Measurements from ENCODE around the gene HEY2. TPM values are rescaled to one million over a fixed set of nuclear protein-coding genes. Genes with fewer than 3 reads are reported as not detected.

The HEY2 gene
- total and polyA plus RNA-seq, 7 donors, result 4.2 to 80.5 (median 5.5) TPM

GRCh38 chr6:125752773-125753172, 3.3 kb downstream of the HEY2 start:
- no peaks in the 10 kb centered on the region for H3K27me3 ChIP-seq (ENCODE audit: insufficient read depth in 3 of 3, low read length in 2 of 3)
- H3K4me1 ChIP-seq, result no peaks in the 10 kb centered on the region
- DNase-seq, result no peak
- TF ChIP-seq, protein P1, sequence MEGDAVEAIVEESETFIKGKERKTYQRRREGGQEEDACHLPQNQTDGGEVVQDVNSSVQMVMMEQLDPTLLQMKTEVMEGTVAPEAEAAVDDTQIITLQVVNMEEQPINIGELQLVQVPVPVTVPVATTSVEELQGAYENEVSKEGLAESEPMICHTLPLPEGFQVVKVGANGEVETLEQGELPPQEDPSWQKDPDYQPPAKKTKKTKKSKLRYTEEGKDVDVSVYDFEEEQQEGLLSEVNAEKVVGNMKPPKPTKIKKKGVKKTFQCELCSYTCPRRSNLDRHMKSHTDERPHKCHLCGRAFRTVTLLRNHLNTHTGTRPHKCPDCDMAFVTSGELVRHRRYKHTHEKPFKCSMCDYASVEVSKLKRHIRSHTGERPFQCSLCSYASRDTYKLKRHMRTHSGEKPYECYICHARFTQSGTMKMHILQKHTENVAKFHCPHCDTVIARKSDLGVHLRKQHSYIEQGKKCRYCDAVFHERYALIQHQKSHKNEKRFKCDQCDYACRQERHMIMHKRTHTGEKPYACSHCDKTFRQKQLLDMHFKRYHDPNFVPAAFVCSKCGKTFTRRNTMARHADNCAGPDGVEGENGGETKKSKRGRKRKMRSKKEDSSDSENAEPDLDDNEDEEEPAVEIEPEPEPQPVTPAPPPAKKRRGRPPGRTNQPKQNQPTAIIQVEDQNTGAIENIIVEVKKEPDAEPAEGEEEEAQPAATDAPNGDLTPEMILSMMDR (IDR thresholded peaks at IDR 0.05), result no peak
- WGBS, 3 donors, result 65 to 90% (median 69%) methylated on average over 2 of the region's 2 CpGs
- intact Hi-C loops (cut with DNase I), result loop anchor here (5.0 to 10.0 kb wide), 2 partner anchors 238 to 440 kb away; no protein-coding TSS in a partner anchor
- peak overlapping the region; percentile 89 for H3K4me3 ChIP-seq
- no peak overlapping the region for H3K27ac ChIP-seq
- H3K9me3 ChIP-seq, result no peaks in the 10 kb centered on the region
- no peak for ATAC-seq
- H3K36me3 ChIP-seq (ENCODE audit: insufficient read depth in 1 of 2, low read depth in 1 of 2), result peaks cover 7 to 60% of the 10 kb centered on the region in 2 donors

GRCh38 chr6:125753218-125753936, 3.9 kb downstream of the HEY2 start:
- DNase-seq, result no peak

GRCh38 chr6:125753937-125754259, 4.5 kb downstream of the HEY2 start:
- H3K4me3 ChIP-seq, result peak overlapping the region; percentile 89
- H3K27me3 ChIP-seq (ENCODE audit: insufficient read depth in 3 of 3, low read length in 2 of 3), result no peaks in the 10 kb centered on the region
- H3K27ac ChIP-seq, result no peak overlapping the region
- no peaks in the 10 kb centered on the region for H3K4me1 ChIP-seq
- TF ChIP-seq, protein P1 (IDR thresholded peaks at IDR 0.05), result no peak
- DNase-seq (no peak), ATAC-seq (no peak)
- peaks cover 7 to 71% of the 10 kb centered on the region in 2 donors for H3K36me3 ChIP-seq (ENCODE audit: insufficient read depth in 1 of 2, low read depth in 1 of 2)
- intact Hi-C loops (cut with DNase I), result loop anchor here (5.0 to 10.0 kb wide), 2 partner anchors 239 to 442 kb away; no protein-coding TSS in a partner anchor
- H3K9me3 ChIP-seq, result no peaks in the 10 kb centered on the region

More at GRCh38 chr6:125753218-125753936, 3.9 kb downstream of the HEY2 start:
- Histone ChIP-seq H3K27ac (no peak overlapping the region), H3K36me3 (ENCODE audit: insufficient read depth in 1 of 2, low read depth in 1 of 2) (peaks cover 7 to 66% of the 10 kb centered on the region in 2 donors), H3K4me1 (no peaks in the 10 kb centered on the region), H3K9me3 (no peaks in the 10 kb centered on the region), H3K4me3 (peak overlapping the region; percentile 89), H3K27me3 (ENCODE audit: insufficient read depth in 3 of 3, low read length in 2 of 3) (no peaks in the 10 kb centered on the region)
- intact Hi-C loops (cut with DNase I), result loop anchor here (5.0 to 10.0 kb wide), 2 partner anchors 239 to 441 kb away; no protein-coding TSS in a partner anchor
- no peak for ATAC-seq
- WGBS, 3 donors, result 38 to 44% (median 41%) methylated on average over 5 of the region's 5 CpGs
- TF ChIP-seq, protein P1 (IDR thresholded peaks at IDR 0.05), result peak; percentile 43

DNA sequence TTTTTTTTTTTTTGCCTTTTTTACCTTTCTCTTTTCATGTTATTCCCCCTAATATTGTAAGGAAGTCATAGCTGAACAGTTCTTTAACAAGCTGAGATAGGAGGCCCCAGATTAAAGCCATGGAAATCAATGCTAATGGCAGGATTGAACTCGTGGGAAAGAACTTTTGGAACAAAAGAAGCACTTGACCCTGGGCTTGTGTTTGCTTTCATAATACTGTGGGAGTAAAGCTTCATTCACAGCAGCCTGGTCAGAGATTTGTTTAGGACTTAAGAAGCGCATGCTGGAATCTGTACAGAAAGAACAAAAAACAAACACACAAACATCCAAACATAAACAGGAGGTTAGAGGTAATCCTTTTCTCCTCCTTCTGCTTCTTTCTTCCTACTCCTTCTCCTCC, 5.1 kb downstream of the HEY2 start:
- intact Hi-C loops (cut with DNase I), result loop anchor here (5.0 to 10.0 kb wide), 2 partner anchors 240 to 442 kb away; no protein-coding TSS in a partner anchor
- WGBS, 3 donors, result 62 to 81% (median 67%) methylated on average over 2 of the region's 2 CpGs
- peaks cover 10 to 78% of the 10 kb centered on the region in 2 donors for H3K36me3 ChIP-seq (ENCODE audit: insufficient read depth in 1 of 2, low read depth in 1 of 2)
- no peaks in the 10 kb centered on the region for H3K4me1 ChIP-seq
- no peaks in the 10 kb centered on the region for H3K9me3 ChIP-seq
- DNase-seq (no peak), ATAC-seq (no peak)
- H3K4me3 ChIP-seq, result no peak overlapping the region
- no peak overlapping the region for H3K27ac ChIP-seq
- TF ChIP-seq, protein P1 (IDR thresholded peaks at IDR 0.05), result no peak
- H3K27me3 ChIP-seq (ENCODE audit: insufficient read depth in 3 of 3, low read length in 2 of 3), result no peaks in the 10 kb centered on the region

Data from psoas muscle (tissue), 8 donors.